Measurements from ENCODE around the gene LCA5L. TPM values are rescaled to one million over a fixed set of nuclear protein-coding genes. Genes with fewer than 3 reads are reported as not detected.

The LCA5L gene
- total and polyA plus RNA-seq, 9 donors, result 0.36 to 2.6 (median 0.93) TPM

DNA sequence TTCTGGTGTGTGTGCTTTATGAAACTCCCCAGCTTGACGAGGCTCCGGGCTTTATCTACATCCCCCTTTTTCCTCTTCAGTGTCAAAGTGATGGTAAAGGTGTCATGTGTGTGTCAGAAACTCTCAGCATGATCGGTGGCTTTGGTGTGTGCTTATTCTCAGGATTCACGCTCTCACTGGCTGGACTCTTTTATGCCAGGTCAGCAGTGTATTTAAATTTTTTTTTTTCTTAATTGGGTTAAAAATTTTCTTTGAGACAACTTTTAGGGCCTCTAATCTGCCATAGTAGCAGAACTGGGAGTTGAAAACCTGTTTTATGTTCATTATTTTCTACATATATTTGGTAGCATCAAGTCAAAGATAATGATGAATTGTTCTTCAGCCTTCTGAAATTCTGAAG lies 27.2 kb upstream of the LCA5L start:
- no peak overlapping the region for H3K4me3 ChIP-seq (ENCODE audit: low read length)
- no peaks in the 10 kb centered on the region for H3K36me3 ChIP-seq (ENCODE audit: control insufficient read depth, insufficient read depth, low read length)
- no peak for DNase-seq
- no peaks in the 10 kb centered on the region for H3K9me3 ChIP-seq (replicated peaks; ENCODE audit: control insufficient read depth, low read depth, low read length)
- H3K4me1 ChIP-seq (ENCODE audit: control insufficient read depth, insufficient read depth, low read length), result peaks cover 2% of the 10 kb centered on the region
- H3K27ac ChIP-seq (ENCODE audit: low read length), result no peak overlapping the region
- WGBS (ENCODE audit: insufficient coverage), result no CpG with 5 or more reads among the region's 4 CpGs
- H3K27me3 ChIP-seq (ENCODE audit: control insufficient read depth, insufficient read depth, low read length), result no peaks in the 10 kb centered on the region

DNA sequence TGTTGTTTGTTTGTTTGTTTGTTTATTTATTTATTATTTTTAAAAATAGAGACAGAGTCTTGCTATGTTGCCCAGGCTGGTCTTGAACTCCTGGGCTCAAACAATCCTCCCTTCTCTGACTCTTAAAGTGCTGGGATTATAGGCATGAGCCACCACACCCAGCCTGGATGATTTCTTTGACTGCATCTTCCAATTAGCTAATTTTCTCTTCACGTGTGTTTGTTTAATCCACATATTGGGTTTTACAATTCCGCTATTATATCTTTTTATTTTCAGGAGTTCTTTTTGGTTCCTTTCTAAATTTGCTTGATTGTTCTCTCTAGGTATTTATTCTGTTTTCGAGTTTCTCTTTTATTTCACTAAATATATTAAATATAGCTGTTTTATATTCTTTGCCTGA lies 26.0 kb upstream of the LCA5L start:
- WGBS (ENCODE audit: insufficient coverage), result no CpG with 5 or more reads among the region's 3 CpGs
- H3K27ac ChIP-seq (ENCODE audit: low read length), result no peak overlapping the region
- no peaks in the 10 kb centered on the region for H3K27me3 ChIP-seq (ENCODE audit: control insufficient read depth, insufficient read depth, low read length)
- H3K4me1 ChIP-seq (ENCODE audit: control insufficient read depth, insufficient read depth, low read length), result peaks cover 3% of the 10 kb centered on the region
- no peak for DNase-seq
- no peaks in the 10 kb centered on the region for H3K9me3 ChIP-seq (replicated peaks; ENCODE audit: control insufficient read depth, low read depth, low read length)
- no peaks in the 10 kb centered on the region for H3K36me3 ChIP-seq (ENCODE audit: control insufficient read depth, insufficient read depth, low read length)
- no peak overlapping the region for H3K4me3 ChIP-seq (ENCODE audit: low read length)

DNA sequence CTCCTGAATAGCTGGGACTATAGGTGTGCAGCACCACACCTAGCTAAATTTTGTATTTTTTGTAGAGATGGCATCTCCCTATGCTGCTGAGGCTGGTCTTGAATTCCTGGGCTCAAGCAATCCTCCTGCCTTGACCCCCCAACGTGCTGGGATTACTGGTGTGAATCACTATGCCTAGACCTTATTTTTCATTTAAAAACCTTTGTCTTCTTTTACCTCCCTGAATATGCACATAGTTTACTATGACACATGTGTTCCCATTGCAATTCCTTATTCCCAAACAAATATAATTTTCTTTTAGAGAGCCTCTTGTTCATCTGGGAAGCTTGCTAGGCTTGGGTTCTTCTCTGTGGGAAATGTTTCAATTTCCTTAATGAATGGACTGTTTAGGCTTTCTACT lies 23.0 kb upstream of the LCA5L start:
- no peaks in the 10 kb centered on the region for H3K36me3 ChIP-seq (ENCODE audit: control insufficient read depth, insufficient read depth, low read length)
- H3K4me3 ChIP-seq (ENCODE audit: low read length), result no peak overlapping the region
- no peak overlapping the region for H3K27ac ChIP-seq (ENCODE audit: low read length)
- WGBS (ENCODE audit: insufficient coverage), result 86% methylated on average over 1 of the region's 1 CpG
- H3K27me3 ChIP-seq (ENCODE audit: control insufficient read depth, insufficient read depth, low read length), result no peaks in the 10 kb centered on the region
- peaks cover 3% of the 10 kb centered on the region for H3K4me1 ChIP-seq (ENCODE audit: control insufficient read depth, insufficient read depth, low read length)
- no peak for DNase-seq
- H3K9me3 ChIP-seq (replicated peaks; ENCODE audit: control insufficient read depth, low read depth, low read length), result no peaks in the 10 kb centered on the region

DNA sequence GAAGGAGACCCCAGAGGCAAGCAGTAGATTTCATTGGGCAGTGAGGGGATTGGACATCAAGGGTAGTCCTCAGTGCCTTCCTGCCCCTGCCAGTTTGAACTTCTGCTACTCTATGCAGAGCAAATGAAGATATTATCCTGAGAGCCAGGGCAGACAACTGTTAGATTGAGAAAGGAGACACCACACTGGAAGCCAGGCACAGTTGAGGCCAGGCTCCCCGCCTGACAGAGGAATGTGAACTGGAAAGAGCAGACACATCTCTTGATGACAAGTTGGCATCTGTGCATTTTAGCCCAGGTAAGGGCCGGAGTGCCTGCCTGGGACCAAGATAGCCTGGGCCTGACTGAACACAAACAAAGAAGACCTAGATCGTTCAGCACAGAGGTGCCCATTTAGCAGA lies 22.2 kb upstream of the LCA5L start:
- H3K27me3 ChIP-seq (ENCODE audit: control insufficient read depth, insufficient read depth, low read length), result no peaks in the 10 kb centered on the region
- 70% methylated on average over 3 of the region's 3 CpGs for WGBS (ENCODE audit: insufficient coverage)
- no peaks in the 10 kb centered on the region for H3K36me3 ChIP-seq (ENCODE audit: control insufficient read depth, insufficient read depth, low read length)
- H3K4me1 ChIP-seq (ENCODE audit: control insufficient read depth, insufficient read depth, low read length), result peaks cover 3% of the 10 kb centered on the region
- H3K27ac ChIP-seq (ENCODE audit: low read length), result no peak overlapping the region
- no peak for DNase-seq
- no peaks in the 10 kb centered on the region for H3K9me3 ChIP-seq (replicated peaks; ENCODE audit: control insufficient read depth, low read depth, low read length)
- H3K4me3 ChIP-seq (ENCODE audit: low read length), result no peak overlapping the region

DNA sequence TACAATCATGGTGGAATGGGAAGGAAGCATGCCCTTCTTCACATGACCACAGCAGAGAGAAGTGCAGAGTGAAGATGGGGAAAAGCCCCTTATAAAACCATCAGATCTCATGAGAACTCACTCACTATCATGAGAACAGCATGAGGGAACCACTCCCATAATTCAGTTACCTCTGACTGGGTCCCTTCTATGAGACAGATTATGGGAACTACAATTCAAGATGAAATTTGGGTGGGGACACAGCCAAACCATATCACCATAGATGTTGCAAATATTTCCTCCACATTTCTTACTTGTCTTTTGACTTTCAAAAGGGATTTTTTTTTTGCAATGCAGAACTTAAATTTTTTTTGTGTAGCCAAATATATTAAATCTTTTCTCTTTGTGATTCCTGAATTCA lies 21.0 kb upstream of the LCA5L start:
- Histone ChIP-seq H3K4me1 (ENCODE audit: control insufficient read depth, insufficient read depth, low read length) (peaks cover 3% of the 10 kb centered on the region), H3K9me3 (replicated peaks; ENCODE audit: control insufficient read depth, low read depth, low read length) (no peaks in the 10 kb centered on the region), H3K27ac (ENCODE audit: low read length) (no peak overlapping the region), H3K4me3 (ENCODE audit: low read length) (no peak overlapping the region), H3K27me3 (ENCODE audit: control insufficient read depth, insufficient read depth, low read length) (no peaks in the 10 kb centered on the region), H3K36me3 (ENCODE audit: control insufficient read depth, insufficient read depth, low read length) (no peaks in the 10 kb centered on the region)
- no peak for DNase-seq

DNA sequence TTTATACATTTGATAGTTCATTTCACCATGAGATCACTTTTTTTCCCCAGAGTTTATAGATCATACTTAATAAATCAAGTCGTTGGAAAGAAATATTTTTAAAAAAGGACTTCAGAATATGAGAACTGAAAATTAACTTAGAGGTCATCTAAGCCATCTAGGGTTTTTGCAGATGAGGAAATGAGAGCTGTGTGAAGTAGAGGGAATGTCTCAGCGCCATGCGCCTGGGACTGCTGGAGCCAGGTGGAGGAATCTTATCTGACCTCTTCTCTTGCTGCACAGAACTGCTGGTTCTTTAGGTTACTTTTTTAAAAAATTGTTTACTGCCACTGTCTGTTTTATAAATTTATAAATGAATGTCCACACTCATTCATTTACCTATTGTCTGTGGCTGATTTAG lies 17.7 kb upstream of the LCA5L start:
- no peak overlapping the region for H3K4me3 ChIP-seq (ENCODE audit: low read length)
- no peaks in the 10 kb centered on the region for H3K36me3 ChIP-seq (ENCODE audit: control insufficient read depth, insufficient read depth, low read length)
- WGBS (ENCODE audit: insufficient coverage), result no CpG with 5 or more reads among the region's 3 CpGs
- no peaks in the 10 kb centered on the region for H3K27me3 ChIP-seq (ENCODE audit: control insufficient read depth, insufficient read depth, low read length)
- H3K4me1 ChIP-seq (ENCODE audit: control insufficient read depth, insufficient read depth, low read length), result peaks cover 3% of the 10 kb centered on the region
- no peaks in the 10 kb centered on the region for H3K9me3 ChIP-seq (replicated peaks; ENCODE audit: control insufficient read depth, low read depth, low read length)
- H3K27ac ChIP-seq (ENCODE audit: low read length), result no peak overlapping the region
- no peak for DNase-seq

DNA sequence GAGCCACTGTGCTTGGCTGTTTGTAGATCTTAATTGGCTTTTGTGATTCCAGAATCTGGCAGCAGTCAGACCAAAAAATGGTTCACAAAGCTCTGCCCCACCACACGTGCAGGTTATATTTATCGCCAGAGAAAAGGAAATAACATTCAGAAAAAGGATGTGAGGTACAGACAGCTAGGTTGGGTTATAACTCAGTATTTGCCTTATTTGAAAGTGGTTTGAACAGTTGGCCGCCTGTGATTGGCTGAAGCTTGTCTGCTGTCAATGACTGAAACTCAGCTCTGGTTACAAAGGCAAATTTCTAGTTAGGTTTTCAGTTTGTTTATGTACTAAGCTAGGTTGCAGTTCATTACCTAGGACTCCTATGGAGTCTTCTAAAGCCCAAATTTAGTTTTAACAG lies 15.8 kb upstream of the LCA5L start:
- H3K27me3 ChIP-seq (ENCODE audit: control insufficient read depth, insufficient read depth, low read length), result no peaks in the 10 kb centered on the region
- WGBS (ENCODE audit: insufficient coverage), result 58% methylated on average over 2 of the region's 3 CpGs
- DNase-seq, result no peak
- H3K4me1 ChIP-seq (ENCODE audit: control insufficient read depth, insufficient read depth, low read length), result no peaks in the 10 kb centered on the region
- H3K9me3 ChIP-seq (replicated peaks; ENCODE audit: control insufficient read depth, low read depth, low read length), result no peaks in the 10 kb centered on the region
- H3K4me3 ChIP-seq (ENCODE audit: low read length), result no peak overlapping the region
- H3K27ac ChIP-seq (ENCODE audit: low read length), result no peak overlapping the region
- H3K36me3 ChIP-seq (ENCODE audit: control insufficient read depth, insufficient read depth, low read length), result no peaks in the 10 kb centered on the region

DNA sequence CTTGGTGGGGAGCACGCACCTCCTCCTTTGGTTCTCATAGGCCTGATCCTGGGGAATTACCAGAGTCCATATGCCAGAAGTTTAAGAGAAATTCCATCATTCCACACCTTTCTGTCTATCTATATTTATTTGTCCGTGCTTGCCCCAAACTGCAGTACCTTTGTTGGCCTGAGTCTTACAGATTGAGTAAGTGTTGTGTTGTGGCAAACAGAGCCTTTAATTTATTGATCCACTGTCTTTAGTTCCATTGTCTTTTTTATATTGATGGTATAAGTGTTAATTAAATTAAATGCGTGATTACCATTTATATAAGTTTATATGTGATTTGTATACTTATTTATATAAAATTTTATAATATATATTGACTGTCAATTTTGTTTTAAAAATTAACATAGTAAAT lies 11.1 kb upstream of the LCA5L start:
- no peaks in the 10 kb centered on the region for H3K36me3 ChIP-seq (ENCODE audit: control insufficient read depth, insufficient read depth, low read length)
- H3K9me3 ChIP-seq (replicated peaks; ENCODE audit: control insufficient read depth, low read depth, low read length), result no peaks in the 10 kb centered on the region
- H3K27ac ChIP-seq (ENCODE audit: low read length), result no peak overlapping the region
- no peak for DNase-seq
- H3K4me1 ChIP-seq (ENCODE audit: control insufficient read depth, insufficient read depth, low read length), result peaks cover 21% of the 10 kb centered on the region
- 100% methylated on average over 1 of the region's 3 CpGs for WGBS (ENCODE audit: insufficient coverage)
- no peak overlapping the region for H3K4me3 ChIP-seq (ENCODE audit: low read length)
- H3K27me3 ChIP-seq (ENCODE audit: control insufficient read depth, insufficient read depth, low read length), result no peaks in the 10 kb centered on the region

DNA sequence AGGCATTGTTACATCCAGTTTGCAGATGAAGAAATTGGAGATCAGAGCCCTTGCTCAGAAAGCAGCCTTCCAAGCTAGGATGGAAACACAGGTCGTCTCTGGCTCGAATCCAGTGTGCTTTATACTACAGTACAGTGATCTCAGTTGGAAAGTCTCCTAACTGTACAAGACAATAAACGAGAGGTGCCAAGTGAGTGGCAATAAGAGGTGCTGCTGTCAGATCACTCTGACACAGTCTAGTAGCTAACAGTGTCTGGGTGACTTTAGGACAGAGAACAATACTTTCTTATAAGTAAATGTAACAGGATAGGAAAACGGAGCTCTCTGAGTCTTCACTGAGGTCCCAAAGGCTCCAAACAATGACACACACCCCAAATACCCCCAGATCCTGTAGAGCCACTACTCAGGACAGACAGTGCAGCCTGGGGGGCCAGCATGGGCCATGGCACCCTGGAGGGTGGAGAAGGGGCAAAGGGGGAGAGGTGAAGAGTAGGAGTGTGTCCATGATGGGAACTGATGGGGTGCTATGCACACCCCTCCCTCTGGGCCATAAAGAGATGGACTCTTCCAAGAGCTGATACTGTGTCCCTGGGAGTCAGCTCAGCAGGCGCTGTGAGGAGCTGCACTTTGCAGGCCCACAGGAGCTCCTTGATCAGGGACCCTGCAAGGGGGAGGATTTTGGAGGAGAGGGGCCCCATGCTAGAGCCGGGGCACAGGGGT lies 9.5 kb upstream of the LCA5L start:
- 57% methylated on average over 1 of the region's 6 CpGs for WGBS (ENCODE audit: insufficient coverage)
- no peak for DNase-seq
- no peak overlapping the region for H3K4me3 ChIP-seq (ENCODE audit: low read length)
- H3K27ac ChIP-seq (ENCODE audit: low read length), result no peak overlapping the region
- peaks cover 26% of the 10 kb centered on the region for H3K4me1 ChIP-seq (ENCODE audit: control insufficient read depth, insufficient read depth, low read length)
- no peaks in the 10 kb centered on the region for H3K27me3 ChIP-seq (ENCODE audit: control insufficient read depth, insufficient read depth, low read length)
- H3K36me3 ChIP-seq (ENCODE audit: control insufficient read depth, insufficient read depth, low read length), result no peaks in the 10 kb centered on the region
- H3K9me3 ChIP-seq (replicated peaks; ENCODE audit: control insufficient read depth, low read depth, low read length), result no peaks in the 10 kb centered on the region

DNA sequence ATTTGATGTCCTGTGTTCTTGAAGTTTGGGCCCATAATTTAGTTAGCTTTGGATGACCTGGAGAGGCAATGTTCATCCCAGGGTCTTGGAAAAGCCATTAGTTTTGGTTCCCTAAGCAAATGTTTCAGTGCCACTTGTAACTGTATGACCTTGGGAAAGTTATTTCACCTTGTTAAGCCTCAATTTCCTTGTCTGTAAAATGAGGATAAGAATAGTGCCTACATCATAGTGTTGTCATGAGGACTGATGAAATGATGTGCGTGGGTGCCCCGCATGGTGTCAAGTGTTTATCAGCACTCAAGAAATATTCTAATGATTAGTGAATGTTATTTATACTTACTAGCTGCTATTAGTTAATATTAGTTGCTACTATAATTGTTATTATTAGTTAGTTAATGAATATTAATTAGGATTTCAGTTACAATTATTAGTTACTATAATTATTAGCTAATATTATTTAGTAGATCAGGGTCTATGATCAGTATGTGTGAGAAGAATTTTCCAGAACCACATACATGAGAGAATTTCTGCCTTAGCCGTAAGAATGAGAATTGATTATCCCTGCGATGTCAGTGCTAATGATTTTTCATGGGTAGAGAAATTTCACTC lies 8.1 kb upstream of the LCA5L start:
- no CpG with 5 or more reads among the region's 4 CpGs for WGBS (ENCODE audit: insufficient coverage)
- H3K27ac ChIP-seq (ENCODE audit: low read length), result peak overlapping the region; percentile 93
- H3K27me3 ChIP-seq (ENCODE audit: control insufficient read depth, insufficient read depth, low read length), result no peaks in the 10 kb centered on the region
- no peaks in the 10 kb centered on the region for H3K9me3 ChIP-seq (replicated peaks; ENCODE audit: control insufficient read depth, low read depth, low read length)
- H3K36me3 ChIP-seq (ENCODE audit: control insufficient read depth, insufficient read depth, low read length), result no peaks in the 10 kb centered on the region
- H3K4me3 ChIP-seq (ENCODE audit: low read length), result peak overlapping the region; percentile 40
- H3K4me1 ChIP-seq (ENCODE audit: control insufficient read depth, insufficient read depth, low read length), result peaks cover 26% of the 10 kb centered on the region
- no peak for DNase-seq

DNA sequence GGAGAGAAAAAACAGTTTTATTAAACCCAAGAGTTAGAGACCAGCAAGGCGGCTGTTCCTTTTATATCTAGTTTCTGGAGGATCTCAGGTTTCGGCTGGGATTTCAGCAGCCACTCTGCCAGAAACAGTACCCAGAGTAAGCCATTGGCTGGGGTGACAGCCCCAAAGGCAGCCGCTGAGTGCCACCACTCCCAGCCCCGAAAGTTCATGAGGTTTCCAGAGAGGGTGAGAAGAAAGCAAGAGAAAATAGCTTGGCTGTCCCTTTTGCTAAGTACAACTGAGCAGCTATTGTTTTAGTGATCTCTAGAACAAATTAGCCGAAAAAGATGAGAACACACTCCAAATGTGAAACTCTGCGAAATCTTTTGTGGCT lies 7.4 kb upstream of the LCA5L start:
- DNase-seq, result peak; percentile 56
- WGBS (ENCODE audit: insufficient coverage), result 33% methylated on average over 2 of the region's 6 CpGs
- Histone ChIP-seq H3K4me3 (ENCODE audit: low read length) (peak overlapping the region; percentile 40), H3K27me3 (ENCODE audit: control insufficient read depth, insufficient read depth, low read length) (no peaks in the 10 kb centered on the region), H3K27ac (ENCODE audit: low read length) (peak overlapping the region; percentile 93), H3K9me3 (replicated peaks; ENCODE audit: control insufficient read depth, low read depth, low read length) (no peaks in the 10 kb centered on the region), H3K4me1 (ENCODE audit: control insufficient read depth, insufficient read depth, low read length) (peaks cover 26% of the 10 kb centered on the region), H3K36me3 (ENCODE audit: control insufficient read depth, insufficient read depth, low read length) (no peaks in the 10 kb centered on the region)
